GM12864 (cell line): ENCODE results near the gene GARIN1A.
"Not testable (repeated sequence)": the region's sequence is repeated elsewhere in the genome, so short reads cannot be mapped to it uniquely, and the experiment has no call there.

Experiments
- DNase-seq: peaks from one replicate; pipeline ENCODE4 v3.0.0-alpha.2; 2011; ENCODE audit warnings: low read depth
- H3K4me3 ChIP-seq: 2 replicates; pipeline ENCODE4 v1.5.1; 2011; ENCODE audit warnings: mild to moderate bottlenecking, low read depth, low read length, control low read depth
- TF ChIP-seq, protein P1 (sequence below): IDR thresholded peaks from 2 replicates; pipeline ENCODE4 v1.5.1; 2011; ENCODE audit warnings: low read depth, mild to moderate bottlenecking, moderate library complexity, low read length, control low read depth, inconsistent platforms; ENCODE audit errors: missing control alignments

Gene GARIN1A

DNA sequence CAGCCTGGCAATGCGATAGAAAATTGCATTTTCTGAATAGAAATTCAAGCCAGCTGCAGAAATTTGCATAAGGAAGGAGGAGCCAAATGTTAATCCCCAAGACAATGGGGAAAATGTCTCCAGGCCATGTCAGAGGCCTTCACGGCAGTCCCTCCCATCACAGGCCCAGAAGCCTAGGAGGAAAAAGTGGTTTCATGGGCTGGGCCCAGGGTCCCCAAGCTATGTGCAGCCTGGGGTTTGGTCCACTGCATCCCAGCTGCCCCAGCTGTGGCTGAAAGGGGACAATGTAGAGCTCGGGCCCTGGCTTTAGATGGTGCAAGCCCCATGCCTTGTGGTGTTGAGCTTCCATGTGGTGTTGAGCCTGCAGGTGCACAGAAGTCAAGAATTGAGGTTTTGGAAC, 10.0 kb upstream of the GARIN1A start:
- no peak overlapping the region for H3K4me3 ChIP-seq
- TF ChIP-seq, protein P1, sequence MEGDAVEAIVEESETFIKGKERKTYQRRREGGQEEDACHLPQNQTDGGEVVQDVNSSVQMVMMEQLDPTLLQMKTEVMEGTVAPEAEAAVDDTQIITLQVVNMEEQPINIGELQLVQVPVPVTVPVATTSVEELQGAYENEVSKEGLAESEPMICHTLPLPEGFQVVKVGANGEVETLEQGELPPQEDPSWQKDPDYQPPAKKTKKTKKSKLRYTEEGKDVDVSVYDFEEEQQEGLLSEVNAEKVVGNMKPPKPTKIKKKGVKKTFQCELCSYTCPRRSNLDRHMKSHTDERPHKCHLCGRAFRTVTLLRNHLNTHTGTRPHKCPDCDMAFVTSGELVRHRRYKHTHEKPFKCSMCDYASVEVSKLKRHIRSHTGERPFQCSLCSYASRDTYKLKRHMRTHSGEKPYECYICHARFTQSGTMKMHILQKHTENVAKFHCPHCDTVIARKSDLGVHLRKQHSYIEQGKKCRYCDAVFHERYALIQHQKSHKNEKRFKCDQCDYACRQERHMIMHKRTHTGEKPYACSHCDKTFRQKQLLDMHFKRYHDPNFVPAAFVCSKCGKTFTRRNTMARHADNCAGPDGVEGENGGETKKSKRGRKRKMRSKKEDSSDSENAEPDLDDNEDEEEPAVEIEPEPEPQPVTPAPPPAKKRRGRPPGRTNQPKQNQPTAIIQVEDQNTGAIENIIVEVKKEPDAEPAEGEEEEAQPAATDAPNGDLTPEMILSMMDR: no peak
- no peak for DNase-seq

DNA sequence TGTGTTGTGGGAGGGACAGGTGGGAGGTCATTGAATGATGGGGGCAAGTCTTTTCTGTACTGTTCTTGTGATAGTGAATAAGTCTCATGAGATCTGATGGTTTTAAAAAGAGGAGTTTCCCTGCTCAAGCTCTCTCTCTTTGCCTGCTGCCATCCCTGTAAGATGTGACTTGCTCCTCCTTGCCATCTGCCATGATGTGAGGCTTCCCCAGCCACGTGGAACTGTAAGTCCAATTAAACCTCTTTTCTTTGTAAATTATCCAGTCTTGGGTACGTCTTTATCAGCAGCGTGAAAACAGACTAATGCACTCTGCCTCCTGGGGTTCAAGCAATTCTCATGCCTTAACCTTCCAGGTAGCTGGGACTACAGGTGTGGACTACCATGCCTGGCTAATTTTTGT, 8.9 kb upstream of the GARIN1A start:
- not testable (repeated sequence) for DNase-seq

DNA sequence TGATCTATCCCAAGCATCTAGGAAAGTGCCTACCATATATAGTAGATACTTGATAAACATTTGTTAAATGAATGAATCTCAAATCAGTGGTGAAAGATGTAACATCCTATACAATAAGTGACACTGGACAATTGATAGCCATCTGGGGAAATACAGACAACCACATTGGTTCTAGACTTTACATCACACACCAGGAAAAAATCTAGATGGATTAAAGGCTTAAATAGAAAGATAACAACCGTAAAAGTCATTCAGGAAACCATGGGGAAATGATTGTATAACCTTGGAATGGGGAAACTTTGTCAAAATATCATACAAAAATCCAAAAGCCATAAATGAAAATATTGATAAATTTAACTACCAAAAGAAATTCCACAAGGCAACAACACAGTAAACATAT, 7.0 kb upstream of the GARIN1A start:
- H3K4me3 ChIP-seq: no peak overlapping the region
- TF ChIP-seq, protein P1: no peak
- no peak for DNase-seq

More for the DNA sequence above, 8.9 kb upstream of the GARIN1A start:
- not testable (repeated sequence) for H3K4me3 ChIP-seq

DNA sequence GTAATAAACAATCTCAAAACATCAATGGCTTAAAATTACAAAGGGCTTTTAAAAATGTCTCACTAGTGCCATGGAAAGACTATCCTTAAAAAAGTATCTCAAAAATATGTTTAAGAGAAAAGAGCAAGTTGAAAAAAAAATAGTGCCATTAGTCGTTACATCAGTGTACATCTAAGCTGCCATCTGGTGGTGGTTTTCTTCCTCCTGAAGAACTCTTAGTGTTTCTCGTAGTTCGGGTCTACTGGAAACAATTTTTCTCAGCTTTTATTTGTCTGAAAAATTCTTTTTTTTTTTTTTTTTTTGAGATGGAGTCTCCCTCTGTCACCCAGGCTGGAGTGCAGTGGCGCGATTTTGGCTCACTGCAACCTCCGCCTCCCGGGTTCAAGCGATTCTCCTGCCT, 5.9 kb upstream of the GARIN1A start:
- TF ChIP-seq, protein P1: peak; percentile 22
- DNase-seq: no peak
- H3K4me3 ChIP-seq: no peak overlapping the region

DNA sequence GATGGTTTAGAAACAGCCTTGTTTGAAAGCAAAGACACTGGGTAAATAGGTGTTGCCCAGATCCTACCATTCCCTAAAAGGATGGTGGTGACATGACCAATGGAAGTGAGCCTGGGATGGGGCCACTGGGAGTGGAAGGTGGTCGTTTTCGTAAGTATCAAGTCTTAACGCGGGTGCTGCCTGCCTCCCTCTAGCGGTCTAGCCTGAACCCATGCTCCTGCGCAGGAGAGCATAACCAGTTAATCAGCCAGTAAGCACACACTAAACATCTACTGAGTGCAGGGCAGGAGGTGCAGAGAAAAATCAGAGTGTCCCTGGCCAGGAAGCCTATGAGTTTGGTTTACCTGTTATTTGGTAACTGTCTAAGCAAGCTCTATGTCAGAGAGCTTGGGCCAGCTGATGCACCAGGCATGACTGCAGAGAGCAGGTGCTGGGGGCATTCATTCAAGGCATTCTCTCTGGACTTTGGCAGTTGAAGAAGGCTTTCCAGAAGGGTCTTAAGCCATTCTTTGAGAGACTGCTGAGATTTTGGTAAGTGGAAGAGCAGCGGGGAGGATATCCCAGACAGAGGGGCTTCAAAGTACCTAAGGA, 930 bp downstream of the GARIN1A start:
- DNase-seq: no peak

DNA sequence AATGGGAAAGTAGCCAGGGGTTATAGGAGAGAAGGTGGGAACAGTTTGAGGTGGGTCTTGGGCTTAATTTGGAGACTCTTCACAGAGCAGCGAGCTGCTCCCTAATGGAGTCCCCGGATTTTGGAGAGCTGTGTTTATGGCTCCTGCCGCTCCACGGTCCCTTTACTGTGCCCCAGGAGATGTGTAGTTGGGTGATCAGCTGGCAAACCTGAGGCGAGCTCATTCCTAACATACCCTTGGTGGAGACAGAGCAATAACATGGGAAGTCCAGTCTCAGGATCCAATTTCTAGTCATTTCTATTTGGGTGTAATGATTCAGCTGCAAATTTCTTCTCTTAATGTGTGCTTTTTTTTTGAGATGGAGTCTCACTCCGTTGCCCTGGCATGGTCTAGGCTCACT, 1.5 kb downstream of the GARIN1A start:
- TF ChIP-seq, protein P1: no peak
- H3K4me3 ChIP-seq: no peak overlapping the region
- DNase-seq: no peak

More for the DNA sequence above, 930 bp downstream of the GARIN1A start:
- TF ChIP-seq, protein P1: peak; percentile 70
- no peak overlapping the region for H3K4me3 ChIP-seq

DNA sequence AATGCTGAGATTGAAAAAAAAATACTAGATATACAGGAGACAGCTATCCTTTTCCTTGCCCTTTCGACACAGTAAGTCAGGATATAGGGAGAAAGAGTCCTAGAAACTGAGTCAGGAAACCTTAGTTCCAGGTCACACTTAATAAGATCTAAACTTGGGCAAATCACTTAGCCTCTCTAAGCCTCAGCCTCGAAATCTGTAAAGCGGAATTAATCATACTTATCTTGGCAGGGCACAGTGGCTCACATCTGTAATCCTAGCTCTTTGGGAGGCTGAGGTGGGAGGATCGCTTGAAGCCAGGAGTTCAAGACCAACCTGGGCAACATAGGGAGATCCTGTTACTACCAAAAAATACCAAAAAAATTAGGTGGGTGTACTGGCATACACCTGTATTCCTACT, 4.6 kb downstream of the GARIN1A start:
- no peak overlapping the region for H3K4me3 ChIP-seq
- TF ChIP-seq, protein P1: no peak
- no peak for DNase-seq

DNA sequence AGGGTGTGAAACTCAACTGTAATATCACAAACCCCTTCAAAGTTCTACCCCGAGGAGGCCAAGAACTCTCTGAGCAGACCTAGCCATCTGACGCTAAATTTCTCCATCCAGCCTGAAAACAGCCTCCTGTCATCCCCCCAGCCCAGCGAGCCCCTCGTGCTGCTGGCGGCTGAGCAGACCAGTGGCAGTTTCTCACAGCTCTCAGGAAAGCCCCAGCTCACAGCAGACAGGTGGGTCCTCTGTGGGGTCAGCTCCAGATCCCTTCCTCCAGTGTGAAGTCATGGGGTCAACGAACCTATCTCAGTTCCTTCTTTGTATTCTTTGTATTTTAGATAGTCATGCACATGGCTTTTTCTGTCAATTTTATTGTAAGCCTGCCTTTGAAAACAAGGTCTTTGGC, 7.8 kb downstream of the GARIN1A start:
- no peak overlapping the region for H3K4me3 ChIP-seq
- no peak for DNase-seq
- TF ChIP-seq, protein P1: no peak
